ENCODE measurements around the gene F7.
A peak's percentile ranks its signal among the peaks of the same experiment; 100 is the strongest.

Gene F7

DNA sequence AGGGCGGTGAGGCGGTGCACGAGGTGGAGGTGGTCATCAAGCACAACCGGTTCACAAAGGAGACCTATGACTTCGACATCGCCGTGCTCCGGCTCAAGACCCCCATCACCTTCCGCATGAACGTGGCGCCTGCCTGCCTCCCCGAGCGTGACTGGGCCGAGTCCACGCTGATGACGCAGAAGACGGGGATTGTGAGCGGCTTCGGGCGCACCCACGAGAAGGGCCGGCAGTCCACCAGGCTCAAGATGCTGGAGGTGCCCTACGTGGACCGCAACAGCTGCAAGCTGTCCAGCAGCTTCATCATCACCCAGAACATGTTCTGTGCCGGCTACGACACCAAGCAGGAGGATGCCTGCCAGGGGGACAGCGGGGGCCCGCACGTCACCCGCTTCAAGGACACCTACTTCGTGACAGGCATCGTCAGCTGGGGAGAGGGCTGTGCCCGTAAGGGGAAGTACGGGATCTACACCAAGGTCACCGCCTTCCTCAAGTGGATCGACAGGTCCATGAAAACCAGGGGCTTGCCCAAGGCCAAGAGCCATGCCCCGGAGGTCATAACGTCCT is 43.4 kb downstream of the F7 start:
- DNase-seq (ENCODE audit: insufficient read length): no peak
- no peak for FAIRE-seq
- TF ChIP-seq POLR2A (IDR thresholded peaks at IDR 0.05; ENCODE audit: low read depth, low read length) (no peak), POLR2AphosphoS5 (IDR thresholded peaks at IDR 0.05; ENCODE audit: low read depth, low read length) (no peak), TAF1 (IDR thresholded peaks at IDR 0.05; ENCODE audit: borderline replicate concordance, low read depth, low read length) (no peak)

DNA sequence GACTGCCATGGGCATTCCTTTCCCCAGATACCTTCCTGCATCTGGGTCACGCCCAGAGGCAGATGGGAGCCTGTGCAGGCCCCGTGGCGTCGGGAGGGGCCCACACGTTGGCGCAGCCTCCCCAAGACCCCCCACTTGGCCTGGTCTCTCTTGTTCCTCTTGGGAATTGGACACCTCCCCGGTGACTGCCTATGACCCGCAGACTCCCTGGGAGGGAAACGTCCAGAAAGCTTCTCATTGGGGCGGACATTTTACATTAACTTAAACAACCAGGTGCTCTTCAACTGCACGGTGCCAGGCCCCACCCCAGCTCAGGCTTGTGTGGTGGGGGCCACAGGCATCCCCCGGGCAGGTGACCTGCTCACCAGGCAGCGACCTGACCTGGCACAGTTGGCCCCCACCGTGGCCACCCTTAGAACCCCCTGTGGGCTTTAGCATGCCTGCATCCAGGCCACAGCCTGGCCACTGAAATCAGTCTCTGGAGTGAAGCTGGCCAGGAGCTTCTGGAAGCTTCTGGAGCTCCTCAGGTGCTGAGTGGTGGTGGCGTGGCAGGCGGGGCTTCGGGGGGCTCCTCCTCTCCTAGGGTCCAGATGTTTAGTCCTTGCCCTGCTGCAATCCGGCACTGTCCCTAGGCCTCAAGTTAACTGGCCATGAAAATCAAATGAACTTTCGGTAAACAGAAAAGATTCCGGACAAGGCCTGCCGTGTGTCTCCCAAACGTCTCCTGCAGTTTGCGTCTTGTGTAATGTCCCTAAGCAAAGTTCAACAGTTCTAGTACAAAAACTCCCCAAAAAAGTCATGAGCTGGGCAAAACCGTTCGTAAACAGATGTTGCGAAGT is 44.3 kb downstream of the F7 start:
- TF ChIP-seq POLR2A (IDR thresholded peaks at IDR 0.05; ENCODE audit: low read depth, low read length) (no peak), POLR2AphosphoS5 (IDR thresholded peaks at IDR 0.05; ENCODE audit: low read depth, low read length) (no peak), TAF1 (IDR thresholded peaks at IDR 0.05; ENCODE audit: borderline replicate concordance, low read depth, low read length) (no peak)
- DNase-seq (ENCODE audit: insufficient read length) (no peak), FAIRE-seq (no peak)

DNA sequence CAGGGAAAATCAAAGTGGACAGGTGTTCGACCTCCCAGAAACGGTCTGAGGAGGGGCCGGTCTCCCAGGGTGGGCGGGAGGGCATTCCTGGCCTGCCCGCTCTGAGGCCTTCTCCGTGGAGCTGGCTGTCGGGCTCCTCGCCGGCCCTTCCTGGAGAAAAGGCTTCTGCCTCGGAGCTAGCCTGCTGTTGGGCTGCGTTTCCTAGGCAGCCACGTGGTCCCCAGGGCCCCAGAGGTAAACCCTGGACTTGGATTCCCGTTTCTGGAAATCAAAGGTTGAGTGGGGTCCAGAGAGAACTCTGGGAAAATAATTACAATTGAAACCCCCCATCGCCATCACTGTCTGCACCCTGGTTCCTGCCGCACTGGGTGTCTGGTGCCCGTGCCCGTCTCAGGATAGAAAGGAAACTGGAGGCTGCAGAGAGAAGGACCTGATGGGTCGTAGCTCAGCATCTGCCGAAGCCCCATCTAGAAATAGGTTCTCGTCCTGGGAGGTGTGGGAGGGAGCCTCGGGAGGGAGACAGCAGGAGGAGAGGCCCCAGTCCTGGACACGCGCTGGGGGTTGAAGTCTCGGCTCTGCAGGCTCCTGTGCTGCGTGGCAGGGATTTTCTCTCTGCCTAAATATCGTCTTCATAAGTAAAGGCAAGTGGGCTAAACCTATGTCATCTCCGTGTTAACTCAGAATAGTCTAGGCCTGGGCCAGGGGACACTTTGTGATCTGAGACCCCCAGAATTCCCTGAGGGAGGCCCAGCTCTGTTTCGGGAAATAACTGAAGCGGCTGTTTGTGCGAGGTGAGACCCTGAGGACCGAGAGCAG is 45.2 kb downstream of the F7 start:
- no peak for FAIRE-seq
- TF ChIP-seq TAF1 (IDR thresholded peaks at IDR 0.05; ENCODE audit: borderline replicate concordance, low read depth, low read length) (no peak), POLR2A (IDR thresholded peaks at IDR 0.05; ENCODE audit: low read depth, low read length) (no peak), POLR2AphosphoS5 (IDR thresholded peaks at IDR 0.05; ENCODE audit: low read depth, low read length) (no peak)
- no peak for DNase-seq (ENCODE audit: insufficient read length)

DNA sequence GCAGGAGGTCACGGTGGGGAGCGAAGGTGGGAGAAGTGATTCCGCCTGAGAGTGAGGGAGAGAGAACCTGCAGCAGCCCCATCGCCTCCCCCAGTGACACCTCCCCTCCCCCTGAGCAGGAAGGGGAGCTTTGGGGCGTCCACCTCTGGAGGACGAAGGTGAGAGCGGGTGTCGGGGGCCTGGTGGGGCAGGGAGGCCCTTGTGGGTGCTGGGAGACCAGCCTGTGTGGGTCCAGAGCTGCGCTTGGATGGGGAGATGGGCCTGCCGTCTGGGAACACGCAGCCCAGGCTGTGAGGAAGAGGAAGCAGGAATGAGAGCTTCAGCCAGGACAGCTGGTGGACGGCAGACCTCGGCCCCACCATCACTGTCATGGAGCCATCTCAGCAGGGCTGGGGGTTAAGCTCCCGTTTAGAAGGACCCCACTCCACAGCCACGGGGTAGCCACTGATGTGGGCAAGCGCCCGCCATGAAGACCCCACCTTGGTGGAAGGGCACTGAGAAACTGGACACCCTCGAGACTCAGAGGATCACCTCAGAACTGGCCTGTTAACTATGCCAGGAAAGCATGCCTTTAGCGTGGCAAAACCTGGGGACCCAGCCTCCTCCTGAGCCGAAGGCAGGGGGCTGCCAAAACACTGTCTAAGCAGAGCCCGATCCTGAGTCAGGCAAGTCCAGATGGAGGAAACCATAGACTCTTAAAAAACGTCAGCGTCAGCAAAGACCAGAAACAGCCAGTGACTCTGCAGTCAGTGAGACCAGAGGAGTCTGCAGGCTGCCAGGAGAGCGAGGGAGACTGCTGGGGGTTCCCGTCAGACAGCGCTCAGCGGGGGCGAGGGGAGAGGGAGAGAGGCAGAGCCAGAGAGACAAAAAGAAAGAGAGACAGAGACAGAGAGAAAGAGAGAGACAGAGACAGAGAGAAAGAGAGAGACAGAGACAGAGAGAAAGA is 46.4 kb downstream of the F7 start:
- no peak for DNase-seq (ENCODE audit: insufficient read length)
- no peak for FAIRE-seq
- no peak for TF ChIP-seq POLR2A (IDR thresholded peaks at IDR 0.05; ENCODE audit: low read depth, low read length)
- TF ChIP-seq POLR2AphosphoS5 (IDR thresholded peaks at IDR 0.05; ENCODE audit: low read depth, low read length): no peak
- TF ChIP-seq TAF1 (IDR thresholded peaks at IDR 0.05; ENCODE audit: borderline replicate concordance, low read depth, low read length): no peak

DNA sequence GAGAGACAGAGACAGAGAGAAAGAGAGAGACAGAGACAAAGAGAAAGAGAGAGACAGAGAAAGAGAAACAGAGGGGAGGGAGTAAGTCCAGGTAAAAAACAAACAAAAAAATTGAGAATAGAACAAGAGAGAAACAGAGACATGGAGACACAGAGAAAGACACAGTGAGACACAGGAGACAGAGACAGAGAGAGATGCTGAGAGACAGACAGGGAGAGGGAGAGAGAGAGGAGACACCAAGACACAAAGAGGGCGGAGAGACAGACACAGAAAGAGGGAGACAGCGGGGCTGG is 47.0 kb downstream of the F7 start:
- no peak for FAIRE-seq
- no peak for TF ChIP-seq TAF1 (IDR thresholded peaks at IDR 0.05; ENCODE audit: borderline replicate concordance, low read depth, low read length)
- no peak for TF ChIP-seq POLR2AphosphoS5 (IDR thresholded peaks at IDR 0.05; ENCODE audit: low read depth, low read length)
- no peak for TF ChIP-seq POLR2A (IDR thresholded peaks at IDR 0.05; ENCODE audit: low read depth, low read length)
- no peak for DNase-seq (ENCODE audit: insufficient read length)

DNA sequence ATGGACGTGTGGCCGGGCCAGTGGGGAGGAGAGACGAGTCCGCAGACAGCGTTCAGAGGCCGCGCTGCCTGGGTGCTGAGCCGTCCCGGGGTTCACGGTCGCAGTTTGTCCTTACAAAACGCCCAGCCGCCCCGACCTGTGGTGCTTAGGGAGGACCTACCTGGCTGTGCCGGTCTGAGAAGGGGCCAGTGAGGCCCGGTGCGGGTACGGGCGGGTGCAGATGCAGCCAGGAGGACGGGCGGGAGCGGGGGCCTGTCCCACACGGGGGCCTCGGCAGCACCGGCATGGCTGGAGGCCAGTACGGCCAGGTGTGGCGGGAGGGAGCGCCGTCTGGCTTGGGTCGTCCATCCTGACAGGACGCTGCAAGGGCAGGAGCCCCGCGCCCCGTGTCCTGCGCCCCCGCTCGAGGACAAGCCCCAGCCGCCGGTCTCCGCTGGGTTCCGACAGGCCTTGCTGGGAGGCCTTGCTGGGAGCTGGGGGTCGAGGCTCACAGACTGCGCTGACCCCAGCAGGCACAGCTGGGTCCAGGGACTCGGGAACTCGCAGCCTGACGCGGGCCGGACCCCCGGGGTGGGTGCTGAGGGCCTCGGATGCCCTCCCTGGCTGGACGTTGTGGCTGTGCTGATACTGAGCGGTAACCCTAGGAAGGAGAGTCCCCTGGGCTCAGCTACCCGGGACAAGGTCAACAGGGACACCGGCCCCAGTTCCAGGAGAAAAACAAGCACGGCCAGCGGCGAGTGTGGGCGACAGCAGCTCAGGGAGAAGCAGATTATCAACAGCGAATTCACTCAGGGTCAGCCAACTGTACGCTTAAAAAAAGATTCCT is 47.6 kb downstream of the F7 start:
- TF ChIP-seq TAF1 (IDR thresholded peaks at IDR 0.05; ENCODE audit: borderline replicate concordance, low read depth, low read length) (no peak), POLR2AphosphoS5 (IDR thresholded peaks at IDR 0.05; ENCODE audit: low read depth, low read length) (no peak), POLR2A (IDR thresholded peaks at IDR 0.05; ENCODE audit: low read depth, low read length) (no peak)
- DNase-seq (ENCODE audit: insufficient read length) (no peak), FAIRE-seq (no peak)

- peak; percentile 78 for DNase-seq (ENCODE audit: insufficient read length)
- no peak for FAIRE-seq
- TF ChIP-seq TAF1 (IDR thresholded peaks at IDR 0.05; ENCODE audit: borderline replicate concordance, low read depth, low read length) (no peak), POLR2A (IDR thresholded peaks at IDR 0.05; ENCODE audit: low read depth, low read length) (no peak), POLR2AphosphoS5 (IDR thresholded peaks at IDR 0.05; ENCODE audit: low read depth, low read length) (no peak)
Measured at GRCh38 chr13:113153810-113154748, 48.5 kb downstream of the F7 start.

- FAIRE-seq: no peak
- no peak for DNase-seq (ENCODE audit: insufficient read length)
- no peak for TF ChIP-seq TAF1 (IDR thresholded peaks at IDR 0.05; ENCODE audit: borderline replicate concordance, low read depth, low read length)
- TF ChIP-seq POLR2A (IDR thresholded peaks at IDR 0.05; ENCODE audit: low read depth, low read length): no peak
- TF ChIP-seq POLR2AphosphoS5 (IDR thresholded peaks at IDR 0.05; ENCODE audit: low read depth, low read length): no peak
Measured at GRCh38 chr13:113155201-113155600, 49.6 kb downstream of the F7 start.

DNA sequence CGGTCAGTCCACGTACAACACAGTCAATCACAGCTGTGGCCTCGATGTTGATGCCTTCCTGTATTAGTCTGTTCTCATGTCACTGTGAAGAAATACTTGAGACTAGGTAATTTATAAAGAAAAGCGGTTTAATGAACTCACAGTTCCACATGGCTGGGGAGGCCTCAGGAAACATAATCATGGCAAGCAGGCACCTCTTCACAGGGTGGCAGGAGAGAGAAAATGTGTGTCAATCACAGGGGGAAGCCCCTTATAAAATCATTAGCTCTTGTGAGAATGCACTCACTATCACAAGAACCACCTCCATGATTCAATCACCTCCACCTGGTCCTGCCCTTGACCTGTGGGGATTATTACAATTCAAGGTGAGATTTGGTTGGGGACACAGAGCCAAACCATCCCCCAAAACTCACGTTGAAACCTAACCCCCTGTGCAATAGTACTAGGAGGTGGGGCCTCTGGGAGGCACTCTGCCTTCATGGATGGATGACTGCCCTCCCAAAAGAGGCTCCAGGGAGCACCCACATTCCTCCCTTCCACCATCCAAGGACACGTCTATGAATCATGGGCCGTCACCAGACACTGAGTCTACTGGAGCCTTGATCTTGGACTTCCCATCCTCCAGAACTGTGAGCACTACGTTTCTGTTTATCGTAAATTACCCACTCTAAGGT is 50.5 kb downstream of the F7 start:
- FAIRE-seq: no peak
- no peak for TF ChIP-seq TAF1 (IDR thresholded peaks at IDR 0.05; ENCODE audit: borderline replicate concordance, low read depth, low read length)
- TF ChIP-seq POLR2A (IDR thresholded peaks at IDR 0.05; ENCODE audit: low read depth, low read length): no peak
- TF ChIP-seq POLR2AphosphoS5 (IDR thresholded peaks at IDR 0.05; ENCODE audit: low read depth, low read length): no peak
- no peak for DNase-seq (ENCODE audit: insufficient read length)
